GM18499 (cell line): Measurements from ENCODE around the gene ETV6.

Experiments used
- ATAC-seq: cut with Tn5 transposase; IDR thresholded peaks from one replicate; pipeline ENCODE4 v1.9.1; 2021; ENCODE audit warnings: moderate number of reproducible peaks; ENCODE audit not compliant: insufficient read depth, unreplicated experiment

The ETV6 gene

DNA sequence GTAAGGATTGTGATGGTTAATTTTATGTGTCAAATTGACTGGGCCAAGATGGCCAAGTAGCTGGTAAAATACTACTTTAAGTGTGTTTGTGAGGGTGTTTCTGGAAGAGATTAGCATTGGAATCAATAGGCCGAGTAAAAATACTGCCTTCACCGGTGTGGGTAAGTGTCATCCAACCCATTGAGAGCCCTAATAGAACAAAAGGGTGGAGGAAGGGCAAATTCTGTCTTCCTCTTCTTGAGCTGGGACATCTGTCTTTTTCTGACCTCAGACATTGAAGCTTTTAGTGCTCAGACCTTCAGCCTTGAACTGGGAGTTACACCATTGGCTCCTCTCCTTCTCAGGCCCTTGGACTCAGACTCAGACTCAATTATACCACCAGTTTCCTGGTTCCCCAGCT is 8.0 kb upstream of the ETV6 start:
- ATAC-seq, result no peak

- no peak for ATAC-seq
Measured at GRCh38 chr12:11642785-11643184, 6.7 kb upstream of the ETV6 start.

- ATAC-seq, result no peak
Measured at GRCh38 chr12:11645391-11645790, 4.1 kb upstream of the ETV6 start.

- peak; percentile 5 for ATAC-seq
Measured at GRCh38 chr12:11648514-11649412, 711 bp upstream of the ETV6 start.

GRCh38 chr12:11650286-11651281 is 1.1 kb downstream of the ETV6 start:
- ATAC-seq, result no peak

- no peak for ATAC-seq
Measured at GRCh38 chr12:11651381-11651780, 1.9 kb downstream of the ETV6 start.

DNA sequence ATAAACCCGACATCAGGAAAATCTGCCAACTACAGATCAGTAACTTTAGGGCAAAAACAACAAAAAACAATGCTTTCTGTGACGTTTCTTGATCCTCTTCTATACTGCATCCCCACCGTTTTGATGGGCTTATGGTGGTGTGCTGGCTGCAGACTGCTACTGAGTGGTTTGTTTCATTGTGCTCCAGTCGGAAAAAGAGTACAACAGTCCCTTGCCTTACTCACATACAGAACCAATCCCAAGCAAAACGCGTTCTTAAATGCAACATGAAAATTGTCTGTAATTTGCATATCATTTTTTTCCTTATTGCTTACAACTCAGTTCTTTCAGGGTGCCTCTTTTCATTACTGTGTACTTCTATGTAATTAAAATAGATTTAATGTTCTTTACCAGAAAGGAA is 2.3 kb downstream of the ETV6 start:
- ATAC-seq, result no peak

- ATAC-seq, result no peak
Measured at GRCh38 chr12:11652351-11653040, 3.0 kb downstream of the ETV6 start.

- ATAC-seq, result no peak
Measured at GRCh38 chr12:11653215-11653753, 3.8 kb downstream of the ETV6 start.

- no peak for ATAC-seq
Measured at GRCh38 chr12:11654338-11654737, 4.9 kb downstream of the ETV6 start.

- ATAC-seq, result no peak
Measured at GRCh38 chr12:11654802-11655201, 5.3 kb downstream of the ETV6 start.

DNA sequence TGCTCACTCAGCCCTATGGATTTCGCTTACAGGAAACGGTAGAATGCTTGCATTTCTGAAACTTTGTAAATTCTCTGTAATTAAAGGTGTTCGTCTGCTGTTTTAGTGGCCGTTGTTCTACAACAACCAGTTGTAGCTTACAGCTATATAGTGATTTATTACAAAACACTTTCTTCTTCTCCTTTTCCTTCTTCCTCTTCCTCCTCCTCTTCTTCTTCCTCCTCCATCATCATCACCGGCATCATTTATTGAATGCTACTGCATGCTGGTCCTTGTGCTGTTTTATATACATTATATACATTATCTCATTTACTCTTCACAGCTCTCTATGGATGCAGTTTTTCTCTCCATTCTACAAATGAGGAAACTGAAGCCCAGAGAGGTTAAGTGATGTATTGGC is 6.4 kb downstream of the ETV6 start:
- ATAC-seq, result no peak

GRCh38 chr12:11656550-11656949 is 7.1 kb downstream of the ETV6 start:
- ATAC-seq, result no peak

- ATAC-seq, result no peak
Measured at GRCh38 chr12:11657511-11657910, 8.0 kb downstream of the ETV6 start.

- no peak for ATAC-seq
Measured at GRCh38 chr12:11658791-11659190, 9.3 kb downstream of the ETV6 start.

- ATAC-seq, result no peak
Measured at GRCh38 chr12:11660624-11661023, 11.2 kb downstream of the ETV6 start.

DNA sequence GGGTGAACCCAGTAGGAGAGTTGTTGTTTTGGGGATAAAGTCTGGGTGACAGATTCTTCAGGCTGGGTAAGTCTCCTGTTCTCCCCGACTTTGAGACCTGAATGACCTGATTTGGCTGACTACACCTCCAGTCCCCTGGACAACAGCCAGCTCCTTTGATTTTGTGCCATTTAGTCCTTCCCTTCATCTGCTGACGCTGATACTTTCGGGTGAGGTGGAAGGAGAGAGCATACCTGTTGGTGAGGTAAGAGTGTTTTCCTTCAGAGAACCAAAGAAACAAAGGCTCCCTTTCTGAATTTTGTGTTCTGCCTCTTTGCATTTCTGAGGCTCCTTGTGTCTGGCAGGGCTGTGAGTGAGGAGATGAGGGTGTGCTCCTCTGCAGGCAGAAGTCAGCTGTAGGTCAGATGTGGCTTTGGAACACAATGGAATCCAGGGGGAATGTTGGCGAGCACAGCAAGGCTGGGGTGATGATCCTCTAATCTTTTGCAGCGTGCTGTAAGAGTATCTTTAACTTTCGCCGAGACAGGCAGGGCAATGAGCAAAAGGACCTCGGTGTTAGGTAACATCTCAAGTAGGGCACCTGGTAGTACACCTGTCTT is 12.1 kb downstream of the ETV6 start:
- no peak for ATAC-seq

DNA sequence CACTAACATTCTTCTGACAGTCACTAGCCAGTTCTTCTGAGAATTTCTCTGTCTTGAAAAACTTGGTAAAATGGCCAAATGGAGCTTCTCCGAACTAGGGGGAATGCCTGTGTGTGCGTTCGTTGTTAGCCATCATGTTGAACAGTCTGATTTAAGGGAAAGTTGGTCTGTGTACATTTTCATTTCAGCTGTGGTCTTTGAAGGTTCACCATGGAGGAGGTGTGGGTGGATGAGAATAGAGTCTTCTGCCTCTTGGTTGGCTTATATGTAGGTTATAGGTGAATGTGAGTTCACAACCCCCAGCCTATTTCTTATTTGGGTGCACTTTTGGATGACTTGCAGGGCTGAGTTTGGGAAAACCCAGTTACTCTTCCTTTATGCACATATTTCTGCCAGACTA is 12.9 kb downstream of the ETV6 start:
- ATAC-seq, result no peak

DNA sequence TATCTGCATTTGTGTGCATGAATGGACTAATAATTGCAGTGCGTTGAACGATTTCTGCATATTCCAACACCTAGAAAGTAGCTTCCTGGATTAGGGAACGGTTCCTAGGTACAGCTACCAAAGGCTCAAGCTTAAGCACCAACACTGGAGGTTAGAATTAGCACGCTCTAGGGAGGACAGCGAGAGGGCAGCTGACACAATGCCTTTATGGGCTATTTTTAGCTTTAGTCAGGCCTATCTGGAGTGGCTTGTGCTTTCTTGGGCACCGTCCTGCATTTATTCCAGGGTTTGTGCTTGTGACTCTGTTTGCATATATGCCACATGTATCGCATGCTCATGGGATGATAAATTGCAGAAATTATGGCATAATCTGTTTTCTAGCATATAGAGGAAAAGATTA is 13.7 kb downstream of the ETV6 start:
- ATAC-seq, result no peak

DNA sequence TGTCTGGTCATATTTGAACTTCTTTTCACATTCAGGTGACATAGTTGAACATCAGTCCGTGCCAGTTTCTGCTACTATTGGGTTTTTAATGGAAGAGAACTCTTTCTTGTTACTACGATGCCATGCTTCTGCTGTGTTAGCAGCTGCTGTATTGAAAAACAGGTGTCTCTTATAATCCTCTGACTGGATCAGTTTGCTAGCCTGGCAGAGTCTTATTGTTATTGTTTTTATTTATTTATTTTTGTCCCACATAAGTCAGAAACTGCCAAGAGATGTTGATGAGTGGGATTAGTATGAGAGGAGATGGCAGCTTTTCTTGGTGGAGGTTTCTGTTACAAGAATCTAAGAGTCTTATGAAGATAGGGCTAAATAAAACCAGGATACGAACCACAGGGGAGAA is 14.6 kb downstream of the ETV6 start:
- no peak for ATAC-seq
